Measurements from ENCODE around the gene PTGES3.
A peak's percentile ranks its signal among the peaks of the same experiment; 100 is the strongest.

Gene PTGES3

DNA sequence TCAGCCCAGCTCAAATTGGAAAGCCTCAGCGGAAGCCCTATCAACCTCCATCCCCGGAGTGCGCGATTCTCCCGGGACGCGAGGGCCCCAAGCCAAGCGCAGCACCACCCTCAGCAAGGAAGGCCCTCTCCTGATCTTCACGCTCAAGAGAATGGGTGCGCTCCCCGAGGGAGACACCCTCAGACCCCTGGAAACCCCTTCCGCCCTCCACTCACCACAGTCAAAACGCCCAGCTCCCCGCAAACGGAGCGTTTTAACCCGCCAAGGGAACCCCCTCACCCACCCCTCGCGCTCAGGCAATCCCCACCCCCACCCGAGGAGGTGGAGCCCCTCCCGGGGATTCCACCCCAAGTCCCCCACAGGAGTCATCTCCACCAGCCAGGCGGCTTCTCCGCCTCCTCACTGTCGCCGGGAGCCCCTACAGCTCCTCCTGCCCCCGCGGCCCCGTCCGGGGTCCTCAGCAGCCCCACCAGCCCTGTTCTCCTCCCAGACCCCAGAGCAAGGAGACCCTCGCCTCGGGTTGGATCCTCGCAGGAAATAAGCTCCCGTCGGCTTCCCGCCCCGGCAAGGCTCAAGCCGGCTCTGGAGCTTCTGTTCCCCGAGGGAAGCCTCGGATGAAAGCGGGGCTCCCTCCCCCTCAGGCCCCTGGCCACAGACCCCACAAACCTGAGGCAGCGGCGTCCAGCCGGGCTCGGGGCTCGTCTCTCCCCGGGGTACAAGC lies 58.5 kb downstream of the PTGES3 start:
- no peak for DNase-seq (ENCODE audit: low spot score)

DNA sequence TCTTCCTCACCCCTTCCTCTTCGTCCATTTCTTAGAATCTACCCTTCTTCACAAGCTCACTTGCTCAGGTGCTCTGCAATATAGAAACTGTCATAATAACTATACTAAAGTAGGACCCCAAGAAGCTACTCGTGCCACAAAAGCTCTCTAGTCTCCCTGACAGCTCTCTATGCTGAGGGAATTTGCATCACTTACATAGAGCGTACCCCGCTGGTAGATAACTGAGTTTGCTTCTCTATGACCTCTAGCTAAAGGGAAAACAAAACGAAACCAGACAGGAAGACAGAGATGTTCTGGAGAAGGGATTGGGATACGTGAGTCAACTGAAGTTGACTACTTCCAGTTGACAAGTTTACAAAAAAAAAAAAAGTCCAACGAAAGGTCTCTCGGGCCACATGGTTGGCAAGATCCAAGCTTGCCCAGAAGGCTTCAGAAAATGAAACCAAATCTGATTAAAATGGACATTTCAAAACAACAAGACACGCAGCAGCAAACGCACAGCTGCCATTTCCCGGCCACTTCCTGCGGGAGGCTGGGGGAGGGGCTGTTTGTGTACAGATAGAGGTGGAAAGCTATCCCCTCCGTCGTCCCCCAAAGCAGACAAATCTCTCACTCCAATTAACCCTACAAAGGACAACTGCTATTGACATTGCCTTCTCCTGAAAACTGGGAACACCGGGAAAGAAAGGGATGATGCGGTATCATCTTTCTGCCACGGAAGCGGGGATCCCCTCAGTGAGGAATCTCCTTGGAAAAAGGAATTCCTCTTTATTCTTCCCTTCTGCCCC lies 59.2 kb downstream of the PTGES3 start:
- DNase-seq (ENCODE audit: low spot score) = peak; percentile 44

- DNase-seq (ENCODE audit: low spot score) = no peak
Measured at GRCh38 chr12:56626701-56627100, 61.4 kb downstream of the PTGES3 start.

DNA sequence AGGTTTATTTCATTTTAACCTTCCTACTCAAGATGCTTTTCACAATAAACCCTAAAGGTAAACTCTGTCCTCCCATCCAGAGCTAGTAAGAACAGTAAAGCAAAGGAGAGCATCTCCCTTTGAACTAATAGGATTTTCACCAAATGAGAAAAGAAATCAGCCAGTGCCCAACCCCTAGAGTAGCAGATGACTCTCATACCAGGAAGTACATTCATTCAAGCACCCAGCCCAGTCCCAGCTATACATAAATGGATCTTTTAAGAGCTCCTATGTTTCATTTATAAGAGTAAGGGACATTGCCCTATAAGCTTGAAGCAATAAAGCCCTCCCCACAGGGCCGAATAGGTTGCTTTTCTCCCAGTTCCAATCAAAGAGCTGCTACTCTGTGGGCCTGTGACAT lies 65.5 kb downstream of the PTGES3 start:
- no peak for DNase-seq (ENCODE audit: low spot score)

- DNase-seq (ENCODE audit: low spot score) = no peak
Measured at GRCh38 chr12:56616925-56617324, 71.2 kb downstream of the PTGES3 start.

- DNase-seq (ENCODE audit: low spot score) = no peak
Measured at GRCh38 chr12:56616244-56616643, 71.8 kb downstream of the PTGES3 start.

DNA sequence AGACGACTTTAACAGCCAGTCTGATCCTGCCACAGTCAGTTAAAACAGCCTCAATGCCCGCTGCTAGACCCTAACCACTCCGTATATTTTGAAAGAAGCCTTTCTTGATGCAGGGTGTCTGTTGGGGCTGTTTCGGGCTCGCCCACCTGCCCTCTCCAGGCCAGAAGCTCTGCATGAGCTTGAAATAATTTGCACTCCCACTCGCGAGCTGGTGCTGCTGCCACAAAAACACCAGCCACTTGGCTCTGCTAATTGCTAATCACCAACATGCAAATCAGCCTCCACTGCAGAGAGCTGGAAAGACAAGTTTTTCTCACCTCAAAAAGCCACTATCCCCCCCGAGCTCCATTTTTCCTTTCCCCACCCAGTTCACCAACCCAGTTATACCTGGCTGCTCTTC lies 73.5 kb downstream of the PTGES3 start:
- DNase-seq (ENCODE audit: low spot score) = no peak

Measured in cerebellar cortex (tissue), 1 donor.